Activated CD8-positive, alpha-beta T cell treated with anti-CD3 and anti-CD28 coated beads, Interleukin-2, amount 10 ng/mL, durations not matched to agents 7 days and 5 days (primary cell): ENCODE results near the gene ADAMTS10. TPM values are rescaled to one million over a fixed set of nuclear protein-coding genes. Genes with fewer than 3 reads are reported as not detected.
"Not testable (repeated sequence)": the region's sequence is repeated elsewhere in the genome, so short reads cannot be mapped to it uniquely, and the experiment has no call there.

Experiments used
- ATAC-seq: fragments of 150-1000 bp; cut with Tn5 transposase; one replicate; pipeline ENCODE4 v1.10.0; 2021; ENCODE audit warnings: moderate library complexity
- CTCF ChIA-PET: fragments of 350-600 bp; sonication (Branson Sonifier 250); formaldehyde crosslinking; loops from one replicate; lab custom pipeline; 2021; ENCODE audit warnings: antibody characterized with exemption; lab: Charles Lee
- POLR2A ChIA-PET: fragments of 350-600 bp; sonication (Branson Sonifier 250); formaldehyde crosslinking; loops from one replicate; lab custom pipeline; 2021; ENCODE audit warnings: antibody characterized with exemption; lab: Charles Lee
- DNase-seq: peaks from one replicate; pipeline ENCODE4 v3.0.0-alpha.2; 2020
- H3K27ac Mint-ChIP-seq: one replicate; pipeline ENCODE4 v1.8.0; 2021; ENCODE audit warnings: mild to moderate bottlenecking, mixed read lengths
- H3K27me3 Mint-ChIP-seq: one replicate; pipeline ENCODE4 v1.8.0; 2021; ENCODE audit warnings: low read depth, mixed read lengths
- H3K36me3 Mint-ChIP-seq: one replicate; pipeline ENCODE4 v1.8.0; 2021; ENCODE audit warnings: low read depth, mixed read lengths
- H3K4me1 Mint-ChIP-seq: one replicate; pipeline ENCODE4 v1.8.0; 2021; ENCODE audit warnings: low read depth, mixed read lengths
- H3K4me3 Mint-ChIP-seq: one replicate; pipeline ENCODE4 v1.8.0; 2021; ENCODE audit warnings: mild to moderate bottlenecking, mixed read lengths
- H3K9me3 Mint-ChIP-seq: one replicate; pipeline ENCODE4 v1.8.0; 2022; ENCODE audit warnings: mixed read lengths; ENCODE audit not compliant: insufficient read depth
- total RNA-seq, 2 experiments: library from RNA; stranded (reverse); gene quantifications; one replicate each; pipeline ENCODE4 v1.2.3, GENCODE V29; 2021

Gene ADAMTS10
- total RNA-seq, 2 experiments from 2014 or later = 3.6 to 4.9 TPM

DNA sequence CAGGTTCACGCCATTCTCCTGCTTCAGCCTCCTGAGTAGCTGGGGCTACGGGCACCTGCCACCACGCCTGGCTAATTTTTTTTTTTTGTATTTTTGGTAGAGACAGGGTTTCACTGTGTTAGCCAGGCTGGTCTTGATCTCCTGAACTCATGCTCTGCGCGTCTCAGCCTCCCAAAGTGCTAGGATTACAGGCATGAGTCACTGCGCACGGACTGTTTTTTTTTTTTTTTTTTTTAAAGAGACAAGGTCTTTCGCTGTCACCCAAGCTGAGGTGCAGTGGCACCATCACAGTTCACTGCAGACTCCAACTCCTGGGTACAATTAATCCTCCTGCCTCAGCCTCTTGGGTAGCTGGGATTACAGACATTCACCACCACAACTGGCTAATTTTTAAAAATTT, 8.2 kb upstream of the ADAMTS10 start:
- Mint-ChIP-seq H3K27me3 (peaks cover 5% of the 10 kb centered on the region), H3K4me3 (no peak overlapping the region), H3K27ac (no peak overlapping the region), H3K36me3 (no peaks in the 10 kb centered on the region), H3K4me1 (peaks cover 8% of the 10 kb centered on the region), H3K9me3 (no peaks in the 10 kb centered on the region)
- no peak for ATAC-seq
- POLR2A ChIA-PET = no interaction called here
- CTCF ChIA-PET = no interaction called here
- DNase-seq = no peak

DNA sequence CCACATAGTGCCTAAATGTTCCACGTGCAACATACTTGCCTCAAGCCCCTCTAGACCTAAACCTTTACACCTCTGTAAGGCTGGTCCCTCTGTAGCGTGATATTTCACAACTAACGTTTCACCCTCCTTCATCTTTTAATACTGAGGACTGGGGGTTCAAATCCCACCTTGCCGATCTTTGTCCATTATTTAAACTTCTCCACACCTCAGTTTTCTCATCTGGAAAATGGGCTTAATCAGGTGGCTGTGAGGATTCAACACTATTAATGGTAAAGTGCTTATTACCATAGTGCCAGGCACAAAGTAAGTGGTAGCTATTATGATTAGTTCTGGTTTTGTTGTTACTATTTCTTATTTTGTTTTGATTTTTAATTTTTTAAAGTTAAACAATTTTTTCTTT, 7.5 kb upstream of the ADAMTS10 start:
- ChIA-PET CTCF (interaction anchor here (3.3 kb wide), 1 partner anchor 38 kb away, joined by 17 read pairs; no protein-coding TSS in a partner anchor), POLR2A (no interaction called here)
- DNase-seq = no peak
- no peak overlapping the region for H3K4me3 Mint-ChIP-seq
- no peak for ATAC-seq
- no peaks in the 10 kb centered on the region for H3K9me3 Mint-ChIP-seq
- H3K4me1 Mint-ChIP-seq = peaks cover 8% of the 10 kb centered on the region
- no peak overlapping the region for H3K27ac Mint-ChIP-seq
- H3K36me3 Mint-ChIP-seq = no peaks in the 10 kb centered on the region
- peaks cover 5% of the 10 kb centered on the region for H3K27me3 Mint-ChIP-seq

DNA sequence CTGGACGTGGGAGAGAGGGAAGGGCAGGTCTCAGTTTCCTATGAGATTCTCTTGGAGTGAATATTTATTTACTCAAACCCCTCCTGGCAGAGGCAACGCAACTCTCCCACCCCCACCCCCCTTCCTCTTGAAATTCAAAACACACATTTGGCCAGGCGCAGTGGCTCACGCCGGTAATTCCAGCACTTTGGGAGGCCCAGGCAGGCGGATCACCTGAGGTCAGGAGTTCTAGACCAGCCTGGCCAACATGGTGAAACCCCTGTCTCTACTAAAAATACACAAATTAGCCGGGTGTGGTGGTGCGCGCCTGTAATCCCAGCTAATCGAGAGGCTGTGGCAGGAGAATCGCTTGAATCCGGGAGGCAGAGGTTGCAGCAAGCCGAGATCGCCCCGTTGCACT, 6.8 kb upstream of the ADAMTS10 start:
- H3K27me3 Mint-ChIP-seq, POLR2A ChIA-PET, ATAC-seq: not testable (repeated sequence)

DNA sequence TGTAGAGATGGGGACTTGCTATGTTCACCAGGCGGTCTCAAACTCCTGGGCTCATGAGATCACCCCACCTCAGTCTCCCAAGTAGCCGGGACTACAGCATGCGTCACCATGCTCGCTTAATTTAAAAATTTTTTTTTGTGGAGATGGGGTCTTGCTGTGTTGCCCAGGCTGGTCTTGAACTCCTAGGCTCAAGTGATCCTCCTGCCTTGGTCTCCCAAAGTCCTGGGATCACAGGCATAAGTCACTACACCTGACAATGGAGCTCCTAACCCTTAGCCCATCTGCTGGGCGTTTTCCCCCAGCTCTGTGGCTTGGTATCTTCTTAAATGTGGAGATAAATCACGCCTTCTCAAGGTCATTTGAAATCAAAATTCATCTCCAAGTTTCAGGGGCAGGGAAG, 6.3 kb upstream of the ADAMTS10 start:
- H3K9me3 Mint-ChIP-seq = no peaks in the 10 kb centered on the region
- ChIA-PET POLR2A (no interaction called here), CTCF (interaction anchor here (1.2 to 3.9 kb wide), 3 partner anchors 17 to 37 kb away, joined by 3 to 17 read pairs (median 15); no protein-coding TSS in a partner anchor)
- ATAC-seq = no peak
- H3K27ac Mint-ChIP-seq = no peak overlapping the region
- no peaks in the 10 kb centered on the region for H3K36me3 Mint-ChIP-seq
- no peak for DNase-seq
- H3K27me3 Mint-ChIP-seq = peaks cover 5% of the 10 kb centered on the region
- H3K4me3 Mint-ChIP-seq = no peak overlapping the region
- peaks cover 12% of the 10 kb centered on the region for H3K4me1 Mint-ChIP-seq

More for the DNA sequence above, 6.8 kb upstream of the ADAMTS10 start:
- not testable (repeated sequence) for DNase-seq, H3K4me3 Mint-ChIP-seq, H3K9me3 Mint-ChIP-seq, H3K27ac Mint-ChIP-seq, H3K4me1 Mint-ChIP-seq, H3K36me3 Mint-ChIP-seq
- CTCF ChIA-PET = interaction anchor here (3.3 to 3.9 kb wide), 2 partner anchors 23 to 37 kb away, joined by 15 to 17 read pairs; no protein-coding TSS in a partner anchor

DNA sequence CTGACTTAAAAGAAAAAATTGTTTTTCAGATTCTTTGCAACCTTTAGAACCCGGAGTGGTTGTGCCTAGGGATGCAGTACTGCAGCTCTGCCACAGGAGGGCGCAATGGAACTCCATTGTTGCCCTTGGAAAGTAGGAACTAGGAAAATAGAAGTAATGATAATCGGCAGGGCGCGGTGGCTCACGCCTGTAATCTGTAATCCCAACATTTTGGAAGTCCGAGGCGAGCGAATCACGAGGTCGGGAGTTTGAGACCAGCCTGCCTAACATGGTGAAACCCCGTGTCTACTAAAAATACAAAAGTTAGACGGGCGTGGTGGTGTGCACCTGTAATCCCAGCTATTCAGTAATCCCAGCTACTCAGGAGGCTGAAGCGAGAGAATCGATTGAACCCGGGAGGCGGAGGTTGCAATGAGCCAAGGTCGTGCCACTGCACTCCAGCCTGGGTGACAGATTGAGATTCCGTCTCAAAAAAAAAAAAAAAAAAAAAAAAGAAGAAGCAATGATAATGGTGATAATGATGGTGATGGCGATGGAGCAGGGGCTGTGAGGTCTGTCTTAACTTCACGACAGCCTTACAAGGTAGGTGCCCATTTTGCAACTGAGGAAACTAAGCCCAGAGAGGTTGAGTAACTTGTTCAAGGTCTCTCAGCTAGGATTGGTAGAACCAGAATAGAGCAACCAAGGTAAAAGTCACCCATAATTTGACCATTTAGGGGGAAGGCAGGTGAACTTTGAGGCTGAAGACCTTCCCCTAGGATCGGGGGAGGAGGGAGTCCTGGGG, 5.5 kb upstream of the ADAMTS10 start:
- POLR2A ChIA-PET = no interaction called here
- H3K4me3 Mint-ChIP-seq = no peak overlapping the region

DNA sequence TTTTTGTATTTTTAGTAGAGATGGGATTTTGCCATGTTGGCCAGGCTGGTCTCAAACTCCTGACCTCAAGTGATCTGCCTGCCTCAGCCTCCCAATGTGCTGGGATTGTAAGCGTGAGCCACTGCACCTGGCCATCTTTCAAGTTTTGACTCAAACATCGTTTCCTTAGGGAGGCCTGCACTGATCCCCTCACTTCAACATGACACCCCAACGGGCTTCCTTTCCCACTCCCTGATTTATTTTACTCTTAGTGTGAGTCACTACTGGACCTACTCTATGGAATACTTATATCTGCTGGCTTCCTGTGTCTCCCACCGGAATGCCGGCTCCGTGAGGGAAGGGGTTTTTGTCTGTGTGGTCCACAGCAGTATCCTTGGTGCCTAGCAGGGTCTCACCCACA, 4.5 kb upstream of the ADAMTS10 start:
- H3K9me3 Mint-ChIP-seq = no peaks in the 10 kb centered on the region
- H3K36me3 Mint-ChIP-seq = no peaks in the 10 kb centered on the region
- peaks cover 8% of the 10 kb centered on the region for H3K27me3 Mint-ChIP-seq
- no peak overlapping the region for H3K27ac Mint-ChIP-seq
- ATAC-seq (no peak), DNase-seq (no peak)
- H3K4me3 Mint-ChIP-seq = no peak overlapping the region
- CTCF ChIA-PET = interaction anchor here (0.7 to 3.9 kb wide), 9 partner anchors 12 to 77 kb away, joined by 3 to 17 read pairs (median 3); no protein-coding TSS in a partner anchor
- H3K4me1 Mint-ChIP-seq = peaks cover 20% of the 10 kb centered on the region
- POLR2A ChIA-PET = no interaction called here

More for the DNA sequence above, 5.5 kb upstream of the ADAMTS10 start:
- DNase-seq (peak; percentile 65), ATAC-seq (no peak)
- H3K27me3 Mint-ChIP-seq = peaks cover 5% of the 10 kb centered on the region
- H3K27ac Mint-ChIP-seq = peak overlapping the region; percentile 49
- H3K9me3 Mint-ChIP-seq = no peaks in the 10 kb centered on the region
- CTCF ChIA-PET = interaction anchor here (0.7 to 3.9 kb wide), 9 partner anchors 11 to 76 kb away, joined by 3 to 17 read pairs (median 3); no protein-coding TSS in a partner anchor
- H3K4me1 Mint-ChIP-seq = peaks cover 17% of the 10 kb centered on the region
- no peaks in the 10 kb centered on the region for H3K36me3 Mint-ChIP-seq

DNA sequence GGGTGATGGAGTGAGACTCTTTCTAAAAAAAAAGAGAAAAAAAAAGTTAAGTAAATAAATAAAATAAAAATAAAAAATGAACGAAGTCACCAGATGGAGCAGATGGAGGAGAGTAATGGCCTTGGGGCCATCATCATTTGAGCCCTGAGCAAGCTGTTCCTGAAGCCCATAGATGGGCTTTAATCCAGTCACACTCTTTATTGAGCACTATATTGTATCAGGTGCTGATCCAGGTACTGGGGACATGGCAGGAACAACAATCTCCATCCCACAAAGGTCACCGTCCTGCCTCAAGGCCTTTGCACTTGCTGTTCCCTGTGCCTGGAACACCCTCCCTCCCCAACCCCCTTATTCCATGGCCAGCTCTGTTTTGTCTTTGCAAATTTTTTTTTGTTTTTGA, 3.9 kb upstream of the ADAMTS10 start:
- Mint-ChIP-seq H3K4me3 (no peak overlapping the region), H3K27me3 (peaks cover 12% of the 10 kb centered on the region), H3K9me3 (no peaks in the 10 kb centered on the region), H3K36me3 (no peaks in the 10 kb centered on the region), H3K4me1 (peaks cover 26% of the 10 kb centered on the region), H3K27ac (no peak overlapping the region)
- ChIA-PET CTCF (interaction anchor here (1.0 to 3.9 kb wide), 8 partner anchors 16 to 228 kb away, joined by 3 to 15 read pairs (median 4); no protein-coding TSS in a partner anchor), POLR2A (no interaction called here)
- ATAC-seq (no peak), DNase-seq (no peak)

DNA sequence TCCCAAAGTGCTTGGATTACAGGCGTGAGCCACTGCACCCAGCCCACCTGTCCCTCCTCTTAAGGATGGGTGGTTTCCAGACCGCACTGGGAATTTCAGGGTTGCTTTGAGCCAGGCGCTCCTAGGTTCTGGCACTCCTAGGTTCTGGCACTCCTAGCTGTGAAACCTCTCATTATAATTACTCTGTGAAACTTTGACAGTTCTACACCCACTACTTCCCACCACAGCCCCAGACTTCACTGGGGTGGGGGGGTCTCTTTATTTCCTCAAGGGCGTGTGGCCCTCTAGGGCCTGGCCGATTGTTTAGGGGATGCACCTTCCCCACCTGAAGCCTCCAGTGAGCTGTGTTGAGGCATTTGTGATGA, 2.3 kb upstream of the ADAMTS10 start:
- ChIA-PET CTCF (interaction anchor here (0.8 kb wide), 1 partner anchor 29 kb away, joined by 3 read pairs; no protein-coding TSS in a partner anchor), POLR2A (interaction anchor here (1.1 kb wide), 1 partner anchor 110 kb away, joined by 3 read pairs; the partner anchor contains the start of gene PRAM1)
- no peak overlapping the region for H3K4me3 Mint-ChIP-seq
- peaks cover 29% of the 10 kb centered on the region for H3K4me1 Mint-ChIP-seq
- ATAC-seq (no peak), DNase-seq (no peak)
- no peaks in the 10 kb centered on the region for H3K9me3 Mint-ChIP-seq
- H3K36me3 Mint-ChIP-seq = no peaks in the 10 kb centered on the region
- no peak overlapping the region for H3K27ac Mint-ChIP-seq
- peaks cover 16% of the 10 kb centered on the region for H3K27me3 Mint-ChIP-seq

DNA sequence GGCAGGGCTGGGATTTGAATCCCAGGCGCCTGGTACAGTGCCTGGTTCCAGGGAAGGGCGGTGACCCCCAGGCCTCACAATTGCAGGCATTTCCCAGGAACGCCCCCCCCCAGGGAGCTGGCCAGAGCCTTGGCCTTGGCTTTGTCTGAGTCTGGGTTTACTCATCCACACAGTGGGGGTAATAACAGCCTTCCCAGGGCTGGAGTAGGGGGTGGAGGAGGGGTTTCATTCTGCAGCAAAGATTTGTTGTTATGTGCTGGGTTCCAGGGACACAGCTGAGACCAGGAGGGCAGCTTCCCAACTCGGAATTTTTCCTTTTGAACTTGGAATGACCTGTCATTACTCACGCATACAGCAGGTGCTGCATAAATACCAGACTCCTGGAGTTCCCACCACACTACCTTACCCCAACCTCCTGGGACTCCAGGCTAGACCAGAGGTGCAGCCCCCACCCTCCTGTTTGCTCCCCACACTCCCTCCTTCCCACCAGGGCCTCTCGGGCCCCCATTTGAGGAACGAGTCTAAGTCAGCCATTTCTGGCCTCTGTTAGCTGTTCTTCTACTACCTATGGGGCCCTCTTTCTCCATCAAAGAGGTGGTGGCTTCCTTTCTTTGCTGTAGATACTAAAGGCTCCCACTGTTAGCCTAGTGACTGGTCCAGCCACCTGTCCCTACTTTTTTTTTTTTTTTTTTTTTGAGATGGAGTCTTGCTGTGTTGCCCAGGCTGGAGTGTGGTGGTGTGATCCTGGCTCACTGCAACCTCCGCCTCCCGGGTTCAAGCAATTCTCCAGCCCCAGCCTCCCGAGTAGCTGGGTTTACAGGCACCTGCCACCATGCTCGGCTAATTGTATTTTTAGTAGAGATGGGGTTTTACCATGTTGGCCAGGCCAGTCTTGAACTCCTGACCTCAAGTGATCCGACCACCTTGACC, 1.6 kb upstream of the ADAMTS10 start:
- CTCF ChIA-PET = interaction anchor here (0.8 kb wide), 1 partner anchor 30 kb away, joined by 3 read pairs; no protein-coding TSS in a partner anchor
- POLR2A ChIA-PET = interaction anchor here (1.1 kb wide), 1 partner anchor 109 kb away, joined by 3 read pairs; the partner anchor contains the start of gene PRAM1
- Mint-ChIP-seq H3K36me3 (no peaks in the 10 kb centered on the region), H3K4me1 (peaks cover 29% of the 10 kb centered on the region), H3K4me3 (no peak overlapping the region), H3K9me3 (no peaks in the 10 kb centered on the region), H3K27ac (no peak overlapping the region), H3K27me3 (peaks cover 16% of the 10 kb centered on the region)
- peak; percentile 33 for DNase-seq
- ATAC-seq = peak; percentile 23

DNA sequence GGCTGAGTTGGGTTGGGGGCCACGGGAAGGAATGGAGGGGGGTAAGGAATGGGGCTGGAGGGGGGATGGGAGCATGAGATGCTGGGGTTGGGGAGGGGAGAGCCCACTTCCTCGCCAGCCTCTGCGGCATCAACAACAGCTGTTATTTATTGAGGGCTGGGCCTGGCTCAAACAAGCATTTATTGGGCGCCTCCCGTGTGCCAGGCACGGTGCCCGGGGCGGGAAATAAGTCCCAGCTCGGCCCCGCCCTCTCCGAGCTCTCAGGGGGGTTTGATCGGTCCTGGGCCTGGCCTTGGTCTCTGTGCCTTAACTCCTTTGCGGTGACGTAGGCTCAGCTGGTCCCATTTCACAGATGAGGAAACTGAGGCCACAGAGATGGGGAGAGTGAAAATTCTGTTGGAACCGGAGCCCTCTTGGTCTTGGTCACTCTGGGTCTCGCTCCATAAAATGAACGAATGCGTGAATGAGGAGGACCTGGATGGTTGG, 919 bp upstream of the ADAMTS10 start:
- no peaks in the 10 kb centered on the region for H3K9me3 Mint-ChIP-seq
- H3K27me3 Mint-ChIP-seq = peaks cover 16% of the 10 kb centered on the region
- ATAC-seq = no peak
- no peaks in the 10 kb centered on the region for H3K36me3 Mint-ChIP-seq
- DNase-seq = no peak
- peaks cover 29% of the 10 kb centered on the region for H3K4me1 Mint-ChIP-seq
- POLR2A ChIA-PET = no interaction called here
- no peak overlapping the region for H3K27ac Mint-ChIP-seq
- H3K4me3 Mint-ChIP-seq = no peak overlapping the region
- CTCF ChIA-PET = no interaction called here

DNA sequence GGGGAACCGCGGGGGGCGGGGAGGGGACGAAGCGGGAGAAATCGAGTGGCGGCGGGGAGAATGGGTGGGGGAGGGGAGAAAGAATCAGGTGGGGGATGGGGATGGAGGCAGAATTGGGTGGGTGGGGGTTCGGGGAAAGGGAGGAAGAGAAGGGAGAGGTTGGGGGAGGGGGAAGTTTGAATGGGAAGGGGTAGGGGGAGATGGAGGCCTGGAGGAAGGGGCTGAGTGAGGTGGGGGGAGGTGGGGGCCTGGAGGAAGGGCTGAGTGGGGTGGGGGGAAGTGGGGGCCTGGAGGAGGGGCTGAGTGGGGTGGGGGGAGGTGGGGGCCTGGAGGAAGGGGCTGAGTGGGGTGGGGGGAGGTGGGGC, 403 bp upstream of the ADAMTS10 start:
- Mint-ChIP-seq H3K27me3 (peaks cover 16% of the 10 kb centered on the region), H3K27ac (no peak overlapping the region), H3K4me3 (no peak overlapping the region), H3K36me3 (no peaks in the 10 kb centered on the region), H3K4me1 (peaks cover 29% of the 10 kb centered on the region), H3K9me3 (no peaks in the 10 kb centered on the region)
- POLR2A ChIA-PET = no interaction called here
- no peak for ATAC-seq
- no peak for DNase-seq
- CTCF ChIA-PET = no interaction called here
